Left ventricle myocardium superior (tissue), 1 donor: Measurements from ENCODE around the gene UBFD1. TPM values are rescaled to one million over a fixed set of nuclear protein-coding genes. Genes with fewer than 3 reads are reported as not detected.
"Not testable (repeated sequence)": the region's sequence is repeated elsewhere in the genome, so short reads cannot be mapped to it uniquely, and the experiment has no call there.

ENCODE experiments used
- ATAC-seq: fragments of 200-7000 bp; cut with Tn5 transposase; one replicate; pipeline ENCODE4 v1.9.1; 2020; ENCODE audit warnings: mild to moderate bottlenecking, moderate library complexity
- DNase-seq: peaks from one replicate; pipeline ENCODE4 v3.0.0-alpha.2; 2020
- intact Hi-C: fragments of 100-400 bp; cut with micrococcal nuclease; formaldehyde crosslinking; loops from one replicate; pipeline ENCODE4 v1.11.0; 2022
- total RNA-seq: library from RNA; stranded (reverse); fragmentation: NEBNext Ultra II Directional; extraction: Animal tissue kit (Norgen Biotek cat#: 25700); gene quantifications from one replicate; pipeline ENCODE4 v1.2.1, GENCODE V29; 2021
- donor health status: DM: no; HTN: yes; CAD: no; lungs with severe emphysema.

Gene UBFD1
- total RNA-seq, 1 donor from 2014 or later = 73.8 TPM

- intact Hi-C loops = no loop called here
- no peak for ATAC-seq
- no peak for DNase-seq
These were observed 4.1 kb downstream of the UBFD1 start for GRCh38 chr16:23561586-23561985.

GRCh38 chr16:23562505-23562904 is 5.0 kb downstream of the UBFD1 start:
- no peak for DNase-seq
- ATAC-seq = no peak
- intact Hi-C loops = no loop called here

DNA sequence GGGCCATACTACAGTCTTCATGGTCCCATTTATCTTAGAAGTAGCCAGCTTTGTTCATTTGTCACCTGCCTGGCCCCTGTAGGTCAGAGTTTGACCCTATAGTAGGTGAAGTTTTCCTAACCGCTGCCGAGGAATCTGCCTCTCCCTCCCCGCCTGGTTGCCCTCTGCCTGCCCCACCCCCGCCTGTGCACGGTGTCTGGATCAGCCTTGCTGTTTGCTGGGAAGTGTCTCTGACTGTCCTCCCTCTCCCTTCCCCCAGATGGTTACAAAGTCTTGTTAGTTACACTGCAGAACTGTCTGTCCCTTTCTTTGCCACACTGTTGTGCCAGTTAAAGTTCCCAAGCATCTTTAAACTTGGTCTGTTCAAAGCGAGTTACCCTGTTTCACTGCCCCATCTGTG is 5.7 kb downstream of the UBFD1 start:
- ATAC-seq = no peak

DNA sequence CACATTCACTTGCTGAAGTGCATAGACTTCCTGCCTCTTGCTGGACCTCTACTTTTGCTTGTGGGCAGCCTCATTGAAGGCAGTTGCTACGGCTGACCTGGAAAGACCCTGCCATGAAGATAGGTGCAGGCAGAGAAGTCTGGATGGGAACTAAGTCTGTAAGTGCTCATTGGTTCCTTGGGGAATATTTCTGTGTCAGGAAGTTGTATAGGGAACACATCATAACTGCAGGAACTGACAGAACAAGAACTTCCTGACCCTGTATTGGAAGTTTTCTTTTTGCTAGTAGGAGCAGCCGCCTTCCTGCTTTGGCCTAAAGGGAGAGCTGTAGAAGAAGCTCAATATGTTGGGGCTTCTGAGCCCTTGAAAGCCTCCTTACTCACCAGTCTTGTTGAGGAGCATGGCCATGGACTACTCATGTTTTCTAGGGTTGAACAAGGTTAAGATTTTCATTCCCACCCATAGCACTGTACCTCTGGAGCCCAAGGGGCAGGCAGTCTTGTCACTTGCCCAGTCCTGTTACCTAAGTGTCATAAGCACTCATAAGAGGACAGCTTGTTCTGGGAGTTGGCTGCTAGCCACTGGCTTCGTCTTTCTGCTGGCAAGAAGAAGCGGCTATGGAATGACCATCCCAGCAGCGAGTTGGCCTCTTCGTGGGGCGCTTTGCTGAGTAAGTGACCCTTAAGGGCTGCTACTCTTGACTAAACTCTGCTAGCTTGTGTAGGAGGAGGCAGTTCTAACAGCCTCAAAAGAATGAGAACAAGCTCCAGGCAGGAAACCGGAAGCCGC is 7.2 kb downstream of the UBFD1 start:
- ATAC-seq (peak; percentile 92), DNase-seq (peak; percentile 80)
- intact Hi-C loops = no loop called here

More for the DNA sequence above, 5.7 kb downstream of the UBFD1 start:
- intact Hi-C loops = no loop called here
- DNase-seq = no peak

GRCh38 chr16:23566724-23567123 is 9.2 kb downstream of the UBFD1 start:
- intact Hi-C loops = no loop called here
- no peak for DNase-seq
- ATAC-seq = no peak

DNA sequence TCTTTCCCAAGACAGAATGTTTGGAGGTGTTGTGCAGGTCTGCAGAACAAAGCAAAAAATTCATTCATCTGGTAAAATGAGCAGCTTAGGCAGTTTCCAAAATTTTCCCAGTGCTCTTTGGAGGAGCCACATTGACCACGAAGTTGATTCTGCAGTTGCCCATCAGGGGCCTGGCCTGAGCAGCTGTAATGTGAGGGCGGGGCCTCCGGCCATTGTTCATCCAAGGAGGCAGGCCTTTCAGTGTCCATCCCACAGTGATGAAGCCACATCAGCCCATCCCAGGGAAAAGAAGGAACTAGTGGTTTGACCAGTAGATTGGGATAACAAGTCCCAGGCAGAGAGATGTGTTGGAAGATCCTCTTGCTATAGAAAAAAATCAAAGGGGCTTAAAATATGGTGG is 10.1 kb downstream of the UBFD1 start:
- intact Hi-C loops = no loop called here
- no peak for ATAC-seq
- no peak for DNase-seq

- peak; percentile 20 for ATAC-seq
- intact Hi-C loops = no loop called here
- DNase-seq = no peak
These were observed 13.6 kb downstream of the UBFD1 start for GRCh38 chr16:23570992-23571632.

- intact Hi-C loops = no loop called here
- no peak for ATAC-seq
- DNase-seq = no peak
These were observed 14.4 kb downstream of the UBFD1 start for GRCh38 chr16:23571895-23572294.

GRCh38 chr16:23572394-23572793 is 14.9 kb downstream of the UBFD1 start:
- intact Hi-C loops = no loop called here
- no peak for ATAC-seq
- DNase-seq = no peak

DNA sequence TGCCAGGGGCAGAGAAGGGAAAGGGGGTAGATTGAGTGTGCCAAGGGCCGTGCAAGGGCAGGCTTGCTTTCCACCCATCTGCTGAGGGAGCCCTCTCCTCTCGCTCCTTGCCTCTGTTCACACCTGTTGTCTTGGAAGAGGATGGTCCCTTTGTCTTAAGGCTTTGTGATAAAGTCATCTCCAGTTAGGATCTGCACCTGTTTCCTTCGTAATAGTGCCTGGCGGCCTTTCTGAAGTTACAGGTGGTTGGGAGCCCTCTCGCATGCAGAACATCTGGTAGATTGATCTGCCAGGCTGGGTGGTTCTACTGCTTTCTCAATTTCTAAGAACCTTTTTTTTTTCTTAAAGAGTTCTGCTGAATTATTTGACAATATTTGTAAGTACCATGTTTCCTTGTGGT is 16.3 kb downstream of the UBFD1 start:
- intact Hi-C loops = no loop called here
- ATAC-seq (no peak), DNase-seq (no peak)

- no peak for DNase-seq
- ATAC-seq = no peak
- intact Hi-C loops = no loop called here
These were observed 18.3 kb downstream of the UBFD1 start for GRCh38 chr16:23575834-23576233.

- DNase-seq (no peak), ATAC-seq (no peak)
- intact Hi-C loops = no loop called here
These were observed 20.0 kb downstream of the UBFD1 start for GRCh38 chr16:23577493-23577892.

GRCh38 chr16:23578101-23578830 is 20.7 kb downstream of the UBFD1 start:
- ATAC-seq = no peak
- intact Hi-C loops = no loop called here
- DNase-seq = no peak

- intact Hi-C loops = no loop called here
- ATAC-seq (no peak), DNase-seq (no peak)
These were observed 21.8 kb downstream of the UBFD1 start for GRCh38 chr16:23579371-23579770.

DNA sequence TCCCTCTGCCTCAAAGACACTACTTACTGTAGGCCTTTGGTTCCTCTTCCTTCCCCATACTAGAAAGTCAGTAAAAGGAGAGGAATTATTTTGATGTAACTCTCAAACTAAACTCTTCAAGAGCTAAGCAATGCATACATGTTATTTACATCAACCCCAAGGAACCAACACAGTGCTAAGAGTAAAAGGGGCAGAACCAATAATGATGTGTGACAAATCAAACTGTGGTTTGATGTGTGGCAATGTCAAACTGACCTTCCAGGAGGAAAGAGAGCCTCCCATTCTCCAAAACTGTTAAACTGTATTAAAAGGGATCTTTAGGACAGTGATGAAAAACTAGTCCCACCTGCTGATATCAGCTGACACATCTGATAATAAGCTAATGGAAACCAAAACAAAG is 22.9 kb downstream of the UBFD1 start:
- intact Hi-C loops = no loop called here
- DNase-seq (no peak), ATAC-seq (no peak)

DNA sequence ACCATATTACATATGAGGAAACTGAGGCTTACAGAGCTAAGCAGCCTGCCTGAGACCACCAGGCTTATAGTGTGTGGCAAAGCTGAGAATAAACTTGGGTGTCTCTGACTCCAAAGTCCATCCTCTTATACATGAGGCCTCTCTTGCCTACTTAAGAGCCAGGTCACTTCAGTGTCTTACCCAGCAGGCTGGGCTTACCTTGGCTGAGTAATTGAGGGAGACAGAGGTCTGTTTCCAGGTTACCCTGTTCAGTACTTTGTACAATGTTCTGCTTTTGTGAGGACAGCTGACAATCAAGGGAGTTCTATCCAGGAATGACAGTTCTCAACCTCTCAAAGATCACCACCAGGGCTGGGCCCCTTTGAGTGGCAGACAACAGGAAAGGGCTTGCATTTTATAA is 24.2 kb downstream of the UBFD1 start:
- ATAC-seq (no peak), DNase-seq (no peak)

GRCh38 chr16:23583271-23583670 is 25.7 kb downstream of the UBFD1 start:
- intact Hi-C loops, DNase-seq, ATAC-seq: not testable (repeated sequence)

More for the DNA sequence above, 24.2 kb downstream of the UBFD1 start:
- intact Hi-C loops = no loop called here

DNA sequence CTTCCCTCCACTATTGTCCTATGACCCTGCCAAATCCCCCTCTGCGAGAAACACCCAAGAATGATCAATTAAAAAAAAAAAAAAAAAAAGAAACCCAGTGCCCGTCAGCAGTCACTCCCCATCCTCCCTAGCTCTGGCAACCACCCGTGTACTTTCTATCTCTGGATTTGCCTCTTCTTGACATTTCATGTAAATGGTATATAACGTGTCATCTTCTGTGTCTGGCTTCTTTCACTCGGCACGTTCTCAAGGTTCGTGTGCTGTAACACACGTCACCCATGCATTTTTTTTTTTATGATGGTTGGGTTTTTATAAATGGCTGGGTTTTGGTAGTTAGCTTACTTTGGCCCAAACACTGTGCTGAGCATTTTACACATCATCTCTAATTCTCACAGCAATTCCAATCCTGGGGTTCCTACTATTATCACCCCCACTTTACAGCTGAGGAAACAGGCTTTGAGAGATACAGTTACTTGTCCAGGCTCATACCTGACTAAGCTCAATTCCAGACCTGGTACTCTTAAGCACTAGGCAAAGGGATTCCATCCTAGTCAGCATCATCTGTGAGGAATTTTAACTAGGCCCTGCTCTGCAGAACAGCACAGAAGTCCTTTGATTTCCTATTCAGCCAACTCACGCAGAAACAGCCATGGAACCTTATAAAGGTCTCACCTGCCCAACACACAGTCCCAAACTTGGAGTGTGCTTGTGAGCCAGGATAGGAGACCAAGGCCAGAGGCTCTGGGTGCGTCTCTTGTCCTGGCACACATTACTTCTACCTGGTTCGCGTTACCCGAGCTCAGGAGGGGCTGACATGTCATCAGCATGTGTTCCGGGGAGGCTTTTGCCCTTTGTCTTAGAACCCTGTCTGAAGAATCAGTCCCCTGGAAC is 26.9 kb downstream of the UBFD1 start:
- intact Hi-C loops = no loop called here
- DNase-seq (no peak), ATAC-seq (peak; percentile 72)

GRCh38 chr16:23587726-23588125 is 30.2 kb downstream of the UBFD1 start:
- DNase-seq (peak; percentile 53), ATAC-seq (peak; percentile 56)
- intact Hi-C loops = no loop called here
